Endothelial cell of umbilical vein (primary cell): Measurements from ENCODE around the gene PTGDR. TPM values are rescaled to one million over a fixed set of nuclear protein-coding genes. Genes with fewer than 3 reads are reported as not detected.

Experiments
- BruUV-seq: library from RNA; stranded (reverse); fragments of 400-500 nt; replicated peaks from 2 replicates; lab custom pipeline; 2021; lab: Mats Ljungman, UMichigan
- CTCF ChIA-PET: fragments of 300-600, 350-600 bp; sonication (Branson Sonifier 250); formaldehyde crosslinking; loops from one replicate; lab custom pipeline; 2021; ENCODE audit warnings: antibody characterized with exemption, inconsistent platforms; lab: Charles Lee
- POLR2A ChIA-PET: fragments of 300-600, 350-600 bp; sonication (Branson Sonifier 250); formaldehyde crosslinking; loops from one replicate; lab custom pipeline; 2021; ENCODE audit warnings: antibody characterized with exemption, inconsistent platforms; lab: Charles Lee
- DNase-seq: peaks from one replicate; pipeline ENCODE4 v3.0.0-alpha.2; 2011; ENCODE audit warnings: low read depth, low spot score
- FAIRE-seq: peaks from 2 replicates; lab custom pipeline; 2011; peaks lifted over from hg19 to GRCh38; lab: Jason Lieb, UNC
- H2AFZ ChIP-seq: 2 replicates; pipeline ENCODE4 v1.6.0; 2012; ENCODE audit warnings: low read depth, low read length, control low read depth, inconsistent platforms
- H3K27ac ChIP-seq: 2 replicates; pipeline ENCODE4 v1.5.1; 2011; ENCODE audit warnings: low read depth, mild to moderate bottlenecking, control low read depth, low read length, moderate library complexity; ENCODE audit not compliant: insufficient read depth
- H3K27me3 ChIP-seq, 2 experiments: 2 replicates each; pipeline versions ENCODE4 v1.6.0 to v1.6.1; 2011; ENCODE audit warnings: low read length in 2 of 2, mixed read lengths in 1 of 2; ENCODE audit not compliant: control insufficient read depth in 2 of 2, insufficient read depth in 2 of 2
- H3K36me3 ChIP-seq, 2 experiments: 2 replicates in 1 of 2; 3 replicates in 1 of 2; pipeline ENCODE4 v1.5.1; 2011; ENCODE audit warnings: low read length in 2 of 2, mild to moderate bottlenecking in 1 of 2, moderate library complexity in 1 of 2; ENCODE audit not compliant: control insufficient read depth in 2 of 2, insufficient read depth in 2 of 2; ENCODE audit errors: extremely low read depth in 1 of 2
- H3K4me1 ChIP-seq: 3 replicates; pipeline ENCODE4 v1.5.1; 2011; ENCODE audit warnings: mild to moderate bottlenecking, low read length; ENCODE audit not compliant: control insufficient read depth, insufficient read depth; ENCODE audit errors: extremely low read depth
- H3K4me2 ChIP-seq: 2 replicates; pipeline ENCODE4 v1.6.1; 2011; ENCODE audit warnings: low read length, control low read depth, mixed read lengths; ENCODE audit not compliant: insufficient read depth
- H3K4me3 ChIP-seq, 3 experiments: fragments of 200-600 bp in 1 of 3; sonication (generic), shearing (Covaris generic) in 1 of 3; replicated peaks in 1 of 3; 2 replicates each; pipeline ENCODE4 v1.5.1; 2011 to 2016; ENCODE audit warnings: control low read depth in 3 of 3, low read length in 3 of 3, mild to moderate bottlenecking in 2 of 3, inconsistent platforms in 1 of 3, low read depth in 1 of 3, moderate library complexity in 1 of 3; ENCODE audit not compliant: insufficient read depth in 1 of 3
- H3K79me2 ChIP-seq: 2 replicates; pipeline ENCODE4 v1.6.0; 2012; ENCODE audit warnings: low read length, inconsistent platforms; ENCODE audit not compliant: control insufficient read depth, insufficient read depth
- H3K9ac ChIP-seq: replicated peaks from 2 replicates; pipeline ENCODE3; 2011; ENCODE audit warnings: low read length, control low read depth; ENCODE audit not compliant: insufficient read depth; ENCODE audit errors: extremely low read depth
- H3K9me1 ChIP-seq: replicated peaks from 3 replicates; pipeline ENCODE4 v1.6.0; 2011; ENCODE audit warnings: mild to moderate bottlenecking, low read length; ENCODE audit not compliant: control insufficient read depth, insufficient read depth; ENCODE audit errors: extremely low read depth
- H3K9me3 ChIP-seq: replicated peaks from 2 replicates; pipeline ENCODE4 v1.5.1; 2012; ENCODE audit warnings: low read length, inconsistent platforms; ENCODE audit not compliant: control insufficient read depth, insufficient read depth
- H4K20me1 ChIP-seq: replicated peaks from 2 replicates; pipeline ENCODE3; 2011; ENCODE audit warnings: mild to moderate bottlenecking, low read length; ENCODE audit not compliant: control insufficient read depth, insufficient read depth; ENCODE audit errors: extremely low read depth
- EZH2 ChIP-seq: IDR thresholded peaks from 2 replicates; pipeline ENCODE4 v1.6.1; 2012; ENCODE audit warnings: borderline replicate concordance, low read depth, mild to moderate bottlenecking, moderate library complexity, low read length, inconsistent platforms; ENCODE audit not compliant: severe bottlenecking
- GATA2 ChIP-seq: IDR thresholded peaks from 2 replicates; pipeline ENCODE4 v1.7.0; 2011; ENCODE audit warnings: low read depth, mild to moderate bottlenecking, moderate library complexity, mixed read lengths, low read length; ENCODE audit not compliant: insufficient read length, insufficient read depth
- POLR2AphosphoS5 ChIP-seq: IDR thresholded peaks from 2 replicates; pipeline ENCODE4 v1.6.1; 2012; ENCODE audit warnings: low read depth, mild to moderate bottlenecking, control low read depth, low read length, moderate library complexity; ENCODE audit not compliant: insufficient read depth
- dilution Hi-C: fragments of 300-500 bp; cut with MboI; formaldehyde crosslinking; loops from one replicate; pipeline ENCODE4 v1.15.0; 2019; ENCODE audit warnings: low sequenced_read_pairs; ENCODE audit not compliant: extremely low pct_ligation_motif_present
- intact Hi-C: fragments of 100-400 bp; cut with micrococcal nuclease; formaldehyde crosslinking; loops from one replicate; pipeline ENCODE4 v1.10.0; 2022
- polyA plus RNA-seq, 4 experiments: library from polyadenylated mRNA; depleted of rRNA in 3 of 4; stranded (reverse) in 3 of 4; unstranded in 1 of 4; fragments of >200 nt; gene quantifications; 2 replicates each; pipeline versions ENCODE4 v1.2.1 to v1.2.3, GENCODE V29; 2011 to 2012; ENCODE audit warnings: missing spikeins in 1 of 4
- total RNA-seq: library from RNA; stranded (reverse); gene quantifications from 2 replicates; pipeline ENCODE4 v1.2.3, GENCODE V29; 2021

Gene PTGDR
- total and polyA plus RNA-seq, 2 donors (not counting 3 experiments of a cell fraction or from before 2014, with no cell fraction given): not detected

DNA sequence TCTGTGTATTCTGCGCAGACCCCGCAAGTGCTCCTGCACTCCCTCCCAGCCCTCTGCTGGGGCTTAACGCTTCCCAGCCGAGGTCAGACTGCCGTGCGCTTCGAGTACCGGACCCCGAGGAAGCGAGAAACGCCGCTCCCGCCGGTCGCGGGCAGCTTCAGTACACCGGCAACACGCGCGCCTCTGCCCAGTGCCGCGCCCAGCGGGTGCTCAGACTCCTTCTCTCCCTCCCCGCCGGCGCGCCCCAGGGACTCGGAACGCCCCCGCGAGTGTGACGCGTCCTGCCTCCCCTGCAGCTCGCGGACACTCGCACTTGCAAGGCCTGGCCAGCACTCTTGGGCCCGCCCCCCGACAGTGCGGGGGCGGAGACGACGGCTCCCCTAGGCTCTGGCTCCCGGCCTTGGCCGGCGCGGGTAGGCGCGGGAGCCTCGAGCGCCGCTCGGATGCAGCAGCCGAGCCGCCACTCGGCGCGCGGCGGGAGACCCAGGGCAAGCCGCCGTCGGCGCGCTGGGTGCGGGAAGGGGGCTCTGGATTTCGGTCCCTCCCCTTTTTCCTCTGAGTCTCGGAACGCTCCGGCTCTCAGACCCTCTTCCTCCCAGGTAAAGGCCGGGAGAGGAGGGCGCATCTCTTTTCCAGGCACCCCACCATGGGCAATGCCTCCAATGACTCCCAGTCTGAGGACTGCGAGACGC is 46.6 kb downstream of the PTGDR start, which contains the start of gene PTGER2:
Gene PTGER2 (plus strand): TSS at position 410 of the 692 bp plus-strand sequence. CDS start 237 bp downstream, at position 647.
- Histone ChIP-seq H3K4me1 (peaks cover 11% of the 10 kb centered on the region), H3K4me2 (peak within 1 kb of the TSS; percentile 75), H3K9me3 (no peaks in the 10 kb centered on the region), H3K27ac (no peak within 1 kb of the TSS), H4K20me1 (no peaks in the 10 kb centered on the region), H3K27me3 (peaks cover 55 to 68% of the 10 kb centered on the region in 2 experiments), H3K79me2 (no peaks in the 10 kb centered on the region), H3K4me3 (peak within 1 kb of the TSS in 2 of 3 experiments; percentile 24 to 30), H3K9me1 (no peaks in the 10 kb centered on the region), H3K9ac (no peak within 1 kb of the TSS), H3K36me3 (no peaks in the 10 kb centered on the region), H2AFZ (peak within 1 kb of the TSS; percentile 49)
- DNase-seq (peak; percentile 60), FAIRE-seq (no peak)
- POLR2A ChIA-PET: no interaction called here
- CTCF ChIA-PET: no interaction called here
- no TSS peak for BruUV-seq
- intact Hi-C loops: loop anchor here (5.0 kb wide), 1 partner anchor 393 kb away; the partner anchor contains the start of gene PSMC6
- dilution Hi-C loops: no loop called here
- TF ChIP-seq GATA2: no peak
- TF ChIP-seq EZH2: peak; percentile 5

GRCh38 chr14:52314595-52315354 is 47.3 kb downstream of the PTGDR start:
- Histone ChIP-seq H3K9ac (no peak overlapping the region), H3K9me1 (no peaks in the 10 kb centered on the region), H2AFZ (peak overlapping the region; percentile 49), H3K79me2 (no peaks in the 10 kb centered on the region), H4K20me1 (no peaks in the 10 kb centered on the region), H3K9me3 (no peaks in the 10 kb centered on the region), H3K27ac (no peak overlapping the region), H3K4me3 (peak overlapping the region in 2 of 3 experiments; percentile 4 to 30), H3K27me3 (peaks cover 54 to 73% of the 10 kb centered on the region in 2 experiments), H3K36me3 (no peaks in the 10 kb centered on the region), H3K4me1 (peaks cover 11% of the 10 kb centered on the region), H3K4me2 (peak overlapping the region; percentile 75)
- ChIA-PET POLR2A (no interaction called here), CTCF (no interaction called here)
- FAIRE-seq: peak; percentile 59
- intact Hi-C loops: loop anchor here (5.0 kb wide), 1 partner anchor 393 kb away; the partner anchor contains the start of gene PSMC6
- peak; percentile 6 for DNase-seq
- dilution Hi-C loops: no loop called here
- no TSS peak for BruUV-seq
- TF ChIP-seq EZH2 (peak; percentile 82), POLR2AphosphoS5 (no peak)
